DMS114 treated with DMSO at 0.1 percent for 48 hours (cell line): ENCODE data around the gene GTF2H2.
"Not testable (repeated sequence)": the region's sequence is repeated elsewhere in the genome, so short reads cannot be mapped to it uniquely, and the experiment has no call there.

Source experiments
- DNase-seq: peaks from one replicate; lab custom pipeline; 2025; ENCODE audit not compliant: unreplicated experiment; lab: John Stamatoyannopoulos, UW

Gene GTF2H2

GRCh38 chr5:71013575-71013974 lies 53.9 kb downstream of the GTF2H2 start:
- no peak for DNase-seq

- DNase-seq = no peak
Observed at GRCh38 chr5:71011194-71011792, 56.2 kb downstream of the GTF2H2 start.

- DNase-seq = not testable (repeated sequence)
Observed at GRCh38 chr5:71006983-71007382, 60.5 kb downstream of the GTF2H2 start.
